Measurements from ENCODE around the gene OR1M1.

Gene OR1M1

GRCh38 chr19:9058905-9059667 lies 27.8 kb upstream of the OR1M1 start:
- no peaks in the 10 kb centered on the region for H3K27me3 ChIP-seq (ENCODE audit: insufficient read depth, low read length)
- H3K36me3 ChIP-seq (ENCODE audit: insufficient read depth, low read length), result no peaks in the 10 kb centered on the region
- H3K4me2 ChIP-seq (ENCODE audit: low read length), result no peak overlapping the region
- no peak overlapping the region for H2AFZ ChIP-seq (ENCODE audit: low read length)
- no peak overlapping the region for H3K9ac ChIP-seq (ENCODE audit: low read length)
- no peaks in the 10 kb centered on the region for H4K20me1 ChIP-seq (ENCODE audit: insufficient read depth, low read length)
- H3F3A ChIP-seq (ENCODE audit: insufficient read depth, low read length), result no peaks in the 10 kb centered on the region
- no peaks in the 10 kb centered on the region for H3K9me2 ChIP-seq (ENCODE audit: low read depth, low read length)
- H3K27ac ChIP-seq (ENCODE audit: low read depth, low read length, poor library complexity, severe bottlenecking), result no peak overlapping the region
- H3K4me3 ChIP-seq (ENCODE audit: low read depth, low read length, poor library complexity, severe bottlenecking), result no peak overlapping the region
- TF ChIP-seq EZH2 (IDR thresholded peaks at IDR 0.05; ENCODE audit: borderline replicate concordance, low read length) (no peak), CTCF (IDR thresholded peaks at IDR 0.05; ENCODE audit: low read length) (no peak)
- no peaks in the 10 kb centered on the region for H3K4me1 ChIP-seq (ENCODE audit: insufficient read depth, low read length, severe bottlenecking)
- H3K9me3 ChIP-seq (ENCODE audit: low read length), result no peaks in the 10 kb centered on the region
- no peaks in the 10 kb centered on the region for H3K79me2 ChIP-seq (ENCODE audit: insufficient read depth, low read length)

- H3K4me1 ChIP-seq (ENCODE audit: insufficient read depth, low read length, severe bottlenecking), result no peaks in the 10 kb centered on the region
- no peak overlapping the region for H2AFZ ChIP-seq (ENCODE audit: low read length)
- H3K36me3 ChIP-seq (ENCODE audit: insufficient read depth, low read length), result no peaks in the 10 kb centered on the region
- H3K9me3 ChIP-seq (ENCODE audit: low read length), result no peaks in the 10 kb centered on the region
- no peaks in the 10 kb centered on the region for H3F3A ChIP-seq (ENCODE audit: insufficient read depth, low read length)
- no peak overlapping the region for H3K27ac ChIP-seq (ENCODE audit: low read depth, low read length, poor library complexity, severe bottlenecking)
- H3K27me3 ChIP-seq (ENCODE audit: insufficient read depth, low read length), result no peaks in the 10 kb centered on the region
- no peaks in the 10 kb centered on the region for H4K20me1 ChIP-seq (ENCODE audit: insufficient read depth, low read length)
- no peaks in the 10 kb centered on the region for H3K9me2 ChIP-seq (ENCODE audit: low read depth, low read length)
- no peak overlapping the region for H3K9ac ChIP-seq (ENCODE audit: low read length)
- no peaks in the 10 kb centered on the region for H3K79me2 ChIP-seq (ENCODE audit: insufficient read depth, low read length)
- no peak overlapping the region for H3K4me2 ChIP-seq (ENCODE audit: low read length)
- no peak overlapping the region for H3K4me3 ChIP-seq (ENCODE audit: low read depth, low read length, poor library complexity, severe bottlenecking)
- TF ChIP-seq CTCF (IDR thresholded peaks at IDR 0.05; ENCODE audit: low read length), result no peak
- TF ChIP-seq EZH2 (IDR thresholded peaks at IDR 0.05; ENCODE audit: borderline replicate concordance, low read length), result no peak
These were observed 26.1 kb upstream of the OR1M1 start for GRCh38 chr19:9060564-9061340.

- TF ChIP-seq CTCF (IDR thresholded peaks at IDR 0.05; ENCODE audit: low read length), result no peak
- no peak for TF ChIP-seq EZH2 (IDR thresholded peaks at IDR 0.05; ENCODE audit: borderline replicate concordance, low read length)
- no peak overlapping the region for H3K27ac ChIP-seq (ENCODE audit: low read depth, low read length, poor library complexity, severe bottlenecking)
- no peaks in the 10 kb centered on the region for H3K4me1 ChIP-seq (ENCODE audit: insufficient read depth, low read length, severe bottlenecking)
- no peaks in the 10 kb centered on the region for H3K79me2 ChIP-seq (ENCODE audit: insufficient read depth, low read length)
- no peaks in the 10 kb centered on the region for H3F3A ChIP-seq (ENCODE audit: insufficient read depth, low read length)
- H3K9me3 ChIP-seq (ENCODE audit: low read length), result no peaks in the 10 kb centered on the region
- no peak overlapping the region for H3K4me2 ChIP-seq (ENCODE audit: low read length)
- H3K27me3 ChIP-seq (ENCODE audit: insufficient read depth, low read length), result no peaks in the 10 kb centered on the region
- H3K36me3 ChIP-seq (ENCODE audit: insufficient read depth, low read length), result no peaks in the 10 kb centered on the region
- H4K20me1 ChIP-seq (ENCODE audit: insufficient read depth, low read length), result no peaks in the 10 kb centered on the region
- no peak overlapping the region for H3K4me3 ChIP-seq (ENCODE audit: low read depth, low read length, poor library complexity, severe bottlenecking)
- H2AFZ ChIP-seq (ENCODE audit: low read length), result no peak overlapping the region
- H3K9ac ChIP-seq (ENCODE audit: low read length), result no peak overlapping the region
- H3K9me2 ChIP-seq (ENCODE audit: low read depth, low read length), result no peaks in the 10 kb centered on the region
These were observed 25.0 kb upstream of the OR1M1 start for GRCh38 chr19:9061879-9062278.
